Suprapubic skin (tissue), 4 donors: ENCODE data around the gene DAP. TPM values are rescaled to one million over a fixed set of nuclear protein-coding genes. Genes with fewer than 3 reads are reported as not detected.

Experiments
- DNase-seq, 2 donors: peaks; one replicate each; pipeline ENCODE4 v3.0.0-alpha.2; 2019; ENCODE audit warnings: low spot score in 2 of 2
- H3K27ac ChIP-seq: fragments of 200-600 bp; sonication (generic); one replicate; pipeline ENCODE4 v1.5.1; 2019
- H3K27me3 ChIP-seq: fragments of 200-600 bp; sonication (generic); one replicate; pipeline ENCODE4 v1.5.1; 2019
- H3K36me3 ChIP-seq: fragments of 200-600 bp; sonication (generic); one replicate; pipeline ENCODE4 v1.5.1; 2019
- H3K4me1 ChIP-seq: fragments of 200-600 bp; sonication (generic); one replicate; pipeline ENCODE4 v1.5.1; 2019
- H3K4me3 ChIP-seq: fragments of 200-600 bp; sonication (generic); one replicate; pipeline ENCODE4 v1.5.1; 2019; ENCODE audit warnings: mild to moderate bottlenecking
- H3K9me3 ChIP-seq: fragments of 200-600 bp; sonication (generic); one replicate; pipeline ENCODE4 v1.5.1; 2019
- CTCF ChIP-seq, 2 donors: fragments of 200-600 bp in 1 of 2; fragments of 450-650 bp in 1 of 2; sonication (generic) in 1 of 2; IDR thresholded peaks; one replicate each; pipeline ENCODE4 v1.5.1; 2016 to 2019; ENCODE audit warnings: antibody characterized with exemption in 2 of 2, mild to moderate bottlenecking in 1 of 2, moderate library complexity in 1 of 2
- EP300 ChIP-seq: sonication (generic); formaldehyde crosslinking; IDR thresholded peaks from one replicate; pipeline ENCODE4 v1.6.1; 2017; ENCODE audit warnings: antibody characterized with exemption
- POLR2A ChIP-seq, 2 donors: fragments of 450-650 bp; IDR thresholded peaks; one replicate each; pipeline ENCODE4 v1.6.1; 2017; ENCODE audit warnings: antibody characterized with exemption in 2 of 2, mild to moderate bottlenecking in 2 of 2, moderate library complexity in 2 of 2
- POLR2AphosphoS5 ChIP-seq, 3 donors: sonication (generic); formaldehyde crosslinking; IDR thresholded peaks; one replicate each; pipeline ENCODE4 v1.6.1; 2017; ENCODE audit warnings: antibody characterized with exemption in 3 of 3
- WGBS: methylation state at CpG from one replicate; pipeline ENCODE4 v1.1.5; 2018; 5-methylcytosine and 5-hydroxymethylcytosine counted together
- total RNA-seq, 4 donors: library from RNA; depleted of rRNA; stranded (reverse); fragments of >200 nt; gene quantifications; one replicate each; pipeline ENCODE4 v1.1.0, GENCODE V29; 2016

Gene DAP
- total RNA-seq, 4 donors from 2014 or later = 37.8 to 71.7 (median 56.4) TPM

- Histone ChIP-seq H3K4me3 (no peak overlapping the region), H3K9me3 (no peaks in the 10 kb centered on the region), H3K27ac (peak overlapping the region; percentile 45), H3K27me3 (no peaks in the 10 kb centered on the region), H3K4me1 (peaks cover 36% of the 10 kb centered on the region), H3K36me3 (peaks cover 7% of the 10 kb centered on the region)
- TF ChIP-seq POLR2A (IDR thresholded peaks at IDR 0.05) (no peak), CTCF (IDR thresholded peaks at IDR 0.05) (no peak), POLR2AphosphoS5 (IDR thresholded peaks at IDR 0.05) (no peak), EP300 (no peak)
- WGBS = 43% methylated on average over 7 of the region's 7 CpGs
- no peak for DNase-seq
Measured at GRCh38 chr5:10702911-10703491, 58.0 kb downstream of the DAP start.

GRCh38 chr5:10702040-10702629 lies 58.9 kb downstream of the DAP start:
- Histone ChIP-seq H3K36me3 (peaks cover 7% of the 10 kb centered on the region), H3K9me3 (no peaks in the 10 kb centered on the region), H3K27ac (no peak overlapping the region), H3K4me3 (no peak overlapping the region), H3K27me3 (no peaks in the 10 kb centered on the region), H3K4me1 (peaks cover 36% of the 10 kb centered on the region)
- 76% methylated on average over 9 of the region's 9 CpGs for WGBS
- DNase-seq = no peak
- TF ChIP-seq POLR2A (IDR thresholded peaks at IDR 0.05) = no peak
- no peak for TF ChIP-seq EP300
- TF ChIP-seq POLR2AphosphoS5 (IDR thresholded peaks at IDR 0.05) = no peak
- TF ChIP-seq CTCF (IDR thresholded peaks at IDR 0.05) = no peak

GRCh38 chr5:10701567-10702039 lies 59.4 kb downstream of the DAP start:
- H3K9me3 ChIP-seq = no peaks in the 10 kb centered on the region

GRCh38 chr5:10700516-10700915 lies 60.5 kb downstream of the DAP start:
- DNase-seq = no peak
- no peak overlapping the region for H3K27ac ChIP-seq
- no peaks in the 10 kb centered on the region for H3K9me3 ChIP-seq
- 94% methylated on average over 5 of the region's 7 CpGs for WGBS
- TF ChIP-seq EP300 = no peak
- TF ChIP-seq CTCF (IDR thresholded peaks at IDR 0.05) = no peak
- TF ChIP-seq POLR2AphosphoS5 (IDR thresholded peaks at IDR 0.05) = no peak
- no peak for TF ChIP-seq POLR2A (IDR thresholded peaks at IDR 0.05)
- no peak overlapping the region for H3K4me3 ChIP-seq
- peaks cover 34% of the 10 kb centered on the region for H3K4me1 ChIP-seq
- peaks cover 7% of the 10 kb centered on the region for H3K36me3 ChIP-seq
- no peaks in the 10 kb centered on the region for H3K27me3 ChIP-seq

More at GRCh38 chr5:10701567-10702039, 59.4 kb downstream of the DAP start:
- Histone ChIP-seq H3K4me3 (no peak overlapping the region), H3K27ac (no peak overlapping the region), H3K4me1 (peaks cover 36% of the 10 kb centered on the region), H3K27me3 (no peaks in the 10 kb centered on the region), H3K36me3 (peaks cover 7% of the 10 kb centered on the region)
- DNase-seq = no peak
- 52% methylated on average over 6 of the region's 6 CpGs for WGBS
- TF ChIP-seq CTCF (IDR thresholded peaks at IDR 0.05) (peak in 1 of 2 donors; percentile 72), POLR2AphosphoS5 (IDR thresholded peaks at IDR 0.05) (no peak)

GRCh38 chr5:10699987-10700386 lies 61.0 kb downstream of the DAP start:
- 80% methylated on average over 8 of the region's 8 CpGs for WGBS
- Histone ChIP-seq H3K4me1 (peaks cover 33% of the 10 kb centered on the region), H3K27me3 (no peaks in the 10 kb centered on the region), H3K36me3 (peaks cover 7% of the 10 kb centered on the region), H3K4me3 (no peak overlapping the region), H3K9me3 (no peaks in the 10 kb centered on the region), H3K27ac (no peak overlapping the region)
- TF ChIP-seq POLR2AphosphoS5 (IDR thresholded peaks at IDR 0.05) (no peak), EP300 (no peak), CTCF (IDR thresholded peaks at IDR 0.05) (no peak), POLR2A (IDR thresholded peaks at IDR 0.05) (no peak)
- no peak for DNase-seq
